Vagina (tissue), 2 donors: Measurements from ENCODE around the gene JAG1.

Experiments
- CTCF ChIP-seq, 3 experiments: fragments of 450-650 bp in 2 of 3; fragments of 200-600 bp in 1 of 3; sonication (generic) in 1 of 3; IDR thresholded peaks; one replicate each; pipeline ENCODE4 v1.5.1; 2017 to 2019; ENCODE audit warnings: antibody characterized with exemption in 3 of 3, mild to moderate bottlenecking in 2 of 3, moderate library complexity in 2 of 3
- POLR2A ChIP-seq, 2 donors: fragments of 450-650 bp; IDR thresholded peaks; one replicate each; pipeline ENCODE4 v1.6.1; 2017; ENCODE audit warnings: antibody characterized with exemption in 2 of 2, mild to moderate bottlenecking in 2 of 2, moderate library complexity in 2 of 2
- POLR2AphosphoS5 ChIP-seq, 2 donors: sonication (generic); formaldehyde crosslinking; IDR thresholded peaks; one replicate each; pipeline ENCODE4 v1.9.0; 2017; ENCODE audit warnings: antibody characterized with exemption in 2 of 2, mild to moderate bottlenecking in 2 of 2, low read depth in 1 of 2; ENCODE audit not compliant: insufficient read depth in 1 of 2

DNA sequence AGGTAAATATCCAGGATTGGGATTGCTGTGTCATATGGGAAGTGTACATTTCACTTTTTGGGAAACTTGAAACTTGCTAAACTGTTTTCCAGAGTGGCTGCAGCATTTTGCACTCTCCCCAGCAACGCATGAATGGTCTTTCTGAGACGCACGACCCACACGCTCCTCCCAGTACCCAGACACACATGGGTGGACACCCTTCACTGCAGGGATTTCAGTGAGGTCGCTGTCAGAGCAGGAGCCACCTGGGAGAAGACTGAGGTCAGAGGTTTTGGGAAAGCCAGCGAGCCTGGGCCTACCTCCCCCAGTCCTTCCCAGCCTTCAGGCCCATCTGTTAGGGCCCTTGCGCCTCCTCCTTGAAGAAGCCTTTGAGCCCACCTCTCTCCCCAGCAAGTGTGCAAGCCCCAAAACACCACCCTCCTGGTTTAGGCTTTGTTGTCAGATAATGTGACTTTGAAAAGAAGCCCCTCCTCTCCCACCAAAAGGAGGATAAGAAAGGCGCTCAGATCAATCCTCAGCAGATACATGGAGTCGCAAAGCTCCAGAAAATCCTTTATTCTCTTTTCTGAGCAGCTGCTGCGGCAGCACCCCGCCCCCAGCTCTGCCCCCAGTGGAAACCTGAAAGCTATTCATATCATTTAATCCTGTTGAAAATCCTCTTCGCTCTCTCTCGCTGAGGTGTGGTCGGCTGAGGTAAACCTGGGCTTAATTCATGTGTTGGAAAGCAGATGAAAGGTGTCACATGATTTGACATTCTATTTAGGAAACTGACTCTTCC is 12.7 kb upstream of the JAG1 start:
- TF ChIP-seq POLR2A (IDR thresholded peaks at IDR 0.05) (no peak), CTCF (IDR thresholded peaks at IDR 0.05) (no peak), POLR2AphosphoS5 (IDR thresholded peaks at IDR 0.05; ENCODE audit: insufficient read depth in 1 of 2, low read depth in 1 of 2) (no peak)
